Suprapubic skin (tissue), 4 donors: ENCODE measurements around the gene MEFV. TPM values are rescaled to one million over a fixed set of nuclear protein-coding genes. Genes with fewer than 3 reads are reported as not detected.
"Not testable (repeated sequence)": the region's sequence is repeated elsewhere in the genome, so short reads cannot be mapped to it uniquely, and the experiment has no call there.

Source experiments
- DNase-seq, 2 donors: peaks; one replicate each; pipeline ENCODE4 v3.0.0-alpha.2; 2019; ENCODE audit warnings: low spot score in 2 of 2
- H3K27ac ChIP-seq: fragments of 200-600 bp; sonication (generic); one replicate; pipeline ENCODE4 v1.5.1; 2019
- H3K27me3 ChIP-seq: fragments of 200-600 bp; sonication (generic); one replicate; pipeline ENCODE4 v1.5.1; 2019
- H3K36me3 ChIP-seq: fragments of 200-600 bp; sonication (generic); one replicate; pipeline ENCODE4 v1.5.1; 2019
- H3K4me1 ChIP-seq: fragments of 200-600 bp; sonication (generic); one replicate; pipeline ENCODE4 v1.5.1; 2019
- H3K4me3 ChIP-seq: fragments of 200-600 bp; sonication (generic); one replicate; pipeline ENCODE4 v1.5.1; 2019; ENCODE audit warnings: mild to moderate bottlenecking
- H3K9me3 ChIP-seq: fragments of 200-600 bp; sonication (generic); one replicate; pipeline ENCODE4 v1.5.1; 2019
- CTCF ChIP-seq, 2 donors: fragments of 200-600 bp in 1 of 2; fragments of 450-650 bp in 1 of 2; sonication (generic) in 1 of 2; IDR thresholded peaks; one replicate each; pipeline ENCODE4 v1.5.1; 2016 to 2019; ENCODE audit warnings: antibody characterized with exemption in 2 of 2, mild to moderate bottlenecking in 1 of 2, moderate library complexity in 1 of 2
- EP300 ChIP-seq: sonication (generic); formaldehyde crosslinking; IDR thresholded peaks from one replicate; pipeline ENCODE4 v1.6.1; 2017; ENCODE audit warnings: antibody characterized with exemption
- POLR2A ChIP-seq, 2 donors: fragments of 450-650 bp; IDR thresholded peaks; one replicate each; pipeline ENCODE4 v1.6.1; 2017; ENCODE audit warnings: antibody characterized with exemption in 2 of 2, mild to moderate bottlenecking in 2 of 2, moderate library complexity in 2 of 2
- POLR2AphosphoS5 ChIP-seq, 3 donors: sonication (generic); formaldehyde crosslinking; IDR thresholded peaks; one replicate each; pipeline ENCODE4 v1.6.1; 2017; ENCODE audit warnings: antibody characterized with exemption in 3 of 3
- WGBS: methylation state at CpG from one replicate; pipeline ENCODE4 v1.1.5; 2018; 5-methylcytosine and 5-hydroxymethylcytosine counted together
- total RNA-seq, 4 donors: library from RNA; depleted of rRNA; stranded (reverse); fragments of >200 nt; gene quantifications; one replicate each; pipeline ENCODE4 v1.1.0, GENCODE V29; 2016

Gene MEFV
- total RNA-seq, 4 donors from 2014 or later, result 0.16 to 0.40 (median 0.17) TPM; not detected in 1

- WGBS, result 69% methylated on average over 6 of the region's 6 CpGs
- H3K4me3 ChIP-seq, result no peak overlapping the region
- no peak for TF ChIP-seq CTCF (IDR thresholded peaks at IDR 0.05)
- TF ChIP-seq POLR2A (IDR thresholded peaks at IDR 0.05), result no peak
- no peak for TF ChIP-seq EP300
- no peak for TF ChIP-seq POLR2AphosphoS5 (IDR thresholded peaks at IDR 0.05)
- H3K9me3 ChIP-seq, result peaks cover 10% of the 10 kb centered on the region
- DNase-seq, result no peak
- H3K36me3 ChIP-seq, result no peaks in the 10 kb centered on the region
- H3K27ac ChIP-seq, result no peak overlapping the region
- no peaks in the 10 kb centered on the region for H3K4me1 ChIP-seq
- H3K27me3 ChIP-seq, result peaks cover 27% of the 10 kb centered on the region
Measured at GRCh38 chr16:3202903-3203539, 53.4 kb downstream of the MEFV start.

- H3K4me1 ChIP-seq, result no peaks in the 10 kb centered on the region
Measured at GRCh38 chr16:3198334-3199072, 57.9 kb downstream of the MEFV start.

GRCh38 chr16:3197694-3198333 lies 58.6 kb downstream of the MEFV start:
- DNase-seq, result not testable (repeated sequence)
- WGBS, result 58% methylated on average over 3 of the region's 3 CpGs
- H3K27me3 ChIP-seq, result peaks cover 56% of the 10 kb centered on the region

More at GRCh38 chr16:3198334-3199072, 57.9 kb downstream of the MEFV start:
- Histone ChIP-seq H3K36me3 (no peaks in the 10 kb centered on the region), H3K27me3 (peaks cover 53% of the 10 kb centered on the region), H3K4me3 (no peak overlapping the region), H3K9me3 (no peaks in the 10 kb centered on the region), H3K27ac (no peak overlapping the region)
- TF ChIP-seq EP300, result no peak
- no peak for TF ChIP-seq POLR2AphosphoS5 (IDR thresholded peaks at IDR 0.05)
- TF ChIP-seq CTCF (IDR thresholded peaks at IDR 0.05), result no peak
- no peak for TF ChIP-seq POLR2A (IDR thresholded peaks at IDR 0.05)
- no peak for DNase-seq
- 78% methylated on average over 13 of the region's 13 CpGs for WGBS

GRCh38 chr16:3195975-3196374 lies 60.5 kb downstream of the MEFV start:
- TF ChIP-seq POLR2A (IDR thresholded peaks at IDR 0.05), result no peak
- no peak for TF ChIP-seq CTCF (IDR thresholded peaks at IDR 0.05)
- TF ChIP-seq POLR2AphosphoS5 (IDR thresholded peaks at IDR 0.05), result no peak
- Histone ChIP-seq H3K4me1 (peaks cover 3% of the 10 kb centered on the region), H3K27ac (no peak overlapping the region), H3K27me3 (peaks cover 75% of the 10 kb centered on the region), H3K36me3 (no peaks in the 10 kb centered on the region), H3K4me3 (no peak overlapping the region), H3K9me3 (no peaks in the 10 kb centered on the region)
- WGBS, result 77% methylated on average over 7 of the region's 10 CpGs
- no peak for DNase-seq

More at GRCh38 chr16:3197694-3198333, 58.6 kb downstream of the MEFV start:
- H3K27ac ChIP-seq, H3K4me3 ChIP-seq, H3K4me1 ChIP-seq, H3K9me3 ChIP-seq, H3K36me3 ChIP-seq: not testable (repeated sequence)

- no peak overlapping the region for H3K27ac ChIP-seq
- WGBS, result 72% methylated on average over 18 of the region's 20 CpGs
- H3K4me3 ChIP-seq, result no peak overlapping the region
- peaks cover 4% of the 10 kb centered on the region for H3K4me1 ChIP-seq
- H3K27me3 ChIP-seq, result peaks cover 87% of the 10 kb centered on the region
- no peaks in the 10 kb centered on the region for H3K9me3 ChIP-seq
- no peak for DNase-seq
- TF ChIP-seq POLR2AphosphoS5 (IDR thresholded peaks at IDR 0.05) (no peak), CTCF (IDR thresholded peaks at IDR 0.05) (no peak), POLR2A (IDR thresholded peaks at IDR 0.05) (no peak), EP300 (no peak)
- H3K36me3 ChIP-seq, result no peaks in the 10 kb centered on the region
Measured at GRCh38 chr16:3194792-3195191, 61.6 kb downstream of the MEFV start.
